NB4 (cell line): ENCODE results near the gene PRDM1.
"Not testable (repeated sequence)": the region's sequence is repeated elsewhere in the genome, so short reads cannot be mapped to it uniquely, and the experiment has no call there.

ENCODE experiments used
- DNase-seq: peaks from one replicate; pipeline ENCODE4 v3.0.0; 2010; ENCODE audit warnings: low read depth
- H3K4me3 ChIP-seq: one replicate; pipeline ENCODE4 v1.5.1; 2011; ENCODE audit warnings: mild to moderate bottlenecking, low read depth, low read length, moderate library complexity
- CTCF ChIP-seq: IDR thresholded peaks from one replicate; pipeline ENCODE4 v1.5.1; 2012; ENCODE audit warnings: low read depth, low read length
- MYC ChIP-seq: IDR thresholded peaks from 2 replicates; pipeline ENCODE4 v1.6.1; 2011; ENCODE audit warnings: low read depth, low read length
- POLR2A ChIP-seq: IDR thresholded peaks from 2 replicates; pipeline ENCODE4 v1.6.1; 2011; ENCODE audit warnings: mild to moderate bottlenecking; ENCODE audit not compliant: insufficient read length; ENCODE audit errors: extremely low read depth
- TF ChIP-seq, protein P1 (sequence below): IDR thresholded peaks from 2 replicates; pipeline ENCODE4 v1.6.1; 2011; ENCODE audit warnings: low read depth, low read length

Gene PRDM1

GRCh38 chr6:106149472-106150069, 63.4 kb downstream of the PRDM1 start:
- TF ChIP-seq, protein P1, sequence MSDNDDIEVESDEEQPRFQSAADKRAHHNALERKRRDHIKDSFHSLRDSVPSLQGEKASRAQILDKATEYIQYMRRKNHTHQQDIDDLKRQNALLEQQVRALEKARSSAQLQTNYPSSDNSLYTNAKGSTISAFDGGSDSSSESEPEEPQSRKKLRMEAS: no peak
- TF ChIP-seq MYC (no peak), CTCF (no peak), POLR2A (no peak)
- DNase-seq: no peak
- H3K4me3 ChIP-seq: no peak overlapping the region

GRCh38 chr6:106152476-106152875, 66.3 kb downstream of the PRDM1 start:
- H3K4me3 ChIP-seq, DNase-seq: not testable (repeated sequence)

- DNase-seq: no peak
- TF ChIP-seq POLR2A: no peak
- TF ChIP-seq, protein P1: no peak
- no peak for TF ChIP-seq CTCF
- TF ChIP-seq MYC: no peak
- H3K4me3 ChIP-seq: no peak overlapping the region
Observed at GRCh38 chr6:106152952-106153351, 66.8 kb downstream of the PRDM1 start.

DNA sequence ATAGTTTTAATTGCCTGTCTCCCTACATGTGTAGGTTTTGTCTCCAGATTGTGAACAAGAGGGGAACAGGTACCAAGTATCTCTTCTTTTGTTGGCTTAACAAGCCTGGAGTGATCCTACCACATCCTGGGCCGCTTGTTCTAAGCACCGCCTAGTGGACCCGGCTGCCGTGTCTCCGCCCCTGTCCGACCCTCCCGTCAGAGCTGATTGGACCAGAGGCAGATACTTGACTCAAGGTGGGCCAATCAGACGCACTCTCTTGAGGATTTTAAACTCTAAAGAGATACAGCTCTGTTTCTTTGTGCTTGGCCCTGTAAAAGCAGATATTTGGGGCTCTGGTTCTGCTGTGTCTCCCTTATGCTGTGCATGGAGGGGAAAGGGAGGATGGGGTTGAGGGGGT, 68.2 kb downstream of the PRDM1 start:
- H3K4me3 ChIP-seq: no peak overlapping the region
- TF ChIP-seq POLR2A: no peak
- TF ChIP-seq CTCF: no peak
- no peak for TF ChIP-seq MYC
- TF ChIP-seq, protein P1: no peak
- DNase-seq: no peak

DNA sequence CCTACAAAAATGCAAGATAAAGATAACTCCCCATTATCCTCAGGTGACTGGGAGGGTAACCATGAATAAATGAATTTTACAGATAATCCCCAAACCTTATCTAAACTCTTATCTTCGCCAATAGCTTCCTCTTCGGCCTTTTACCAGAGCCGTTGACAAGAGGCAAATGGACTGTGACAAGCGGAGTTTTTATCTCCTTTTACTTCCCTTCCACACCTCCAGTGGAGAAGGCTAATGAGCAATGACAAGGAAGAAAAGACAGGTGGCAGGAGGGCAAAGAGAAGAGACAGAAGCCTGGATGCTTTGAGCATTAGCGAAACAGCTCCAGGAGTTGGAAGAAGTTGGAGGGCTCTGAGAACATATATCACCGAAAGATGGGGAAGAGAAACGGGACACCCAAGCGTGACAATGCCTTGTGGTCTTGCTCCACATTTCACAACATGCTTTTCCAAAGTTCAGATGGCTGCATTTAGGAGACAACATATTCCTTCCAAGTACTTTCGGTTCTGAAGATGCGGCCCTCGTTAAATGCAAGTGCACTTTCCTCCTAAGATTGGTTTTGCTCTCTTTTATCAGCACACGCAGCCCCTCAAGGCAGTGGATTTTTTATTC, 69.2 kb downstream of the PRDM1 start:
- H3K4me3 ChIP-seq: no peak overlapping the region
- TF ChIP-seq, protein P1: no peak
- no peak for TF ChIP-seq POLR2A
- no peak for TF ChIP-seq MYC
- TF ChIP-seq CTCF: no peak
- no peak for DNase-seq

DNA sequence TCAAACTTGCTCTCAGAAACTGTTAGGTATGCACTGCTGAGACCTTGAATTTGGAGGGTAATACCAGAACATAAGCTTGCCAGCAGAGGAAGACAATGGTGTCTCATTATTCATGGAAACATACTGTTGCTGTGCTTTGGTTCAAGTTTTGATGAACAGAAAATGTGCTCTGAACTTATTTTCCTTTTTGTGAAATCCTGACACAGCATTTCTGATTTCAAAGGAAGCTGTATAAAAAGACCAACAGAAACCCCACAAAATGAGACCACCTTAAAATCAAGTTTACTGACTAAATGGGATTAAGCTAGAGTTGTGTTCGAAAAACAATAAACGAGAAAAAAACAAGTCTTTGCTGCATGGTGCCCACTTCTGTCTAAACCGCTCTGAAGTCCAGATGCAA, 70.3 kb downstream of the PRDM1 start:
- no peak overlapping the region for H3K4me3 ChIP-seq
- TF ChIP-seq MYC (no peak), POLR2A (no peak)
- no peak for DNase-seq

DNA sequence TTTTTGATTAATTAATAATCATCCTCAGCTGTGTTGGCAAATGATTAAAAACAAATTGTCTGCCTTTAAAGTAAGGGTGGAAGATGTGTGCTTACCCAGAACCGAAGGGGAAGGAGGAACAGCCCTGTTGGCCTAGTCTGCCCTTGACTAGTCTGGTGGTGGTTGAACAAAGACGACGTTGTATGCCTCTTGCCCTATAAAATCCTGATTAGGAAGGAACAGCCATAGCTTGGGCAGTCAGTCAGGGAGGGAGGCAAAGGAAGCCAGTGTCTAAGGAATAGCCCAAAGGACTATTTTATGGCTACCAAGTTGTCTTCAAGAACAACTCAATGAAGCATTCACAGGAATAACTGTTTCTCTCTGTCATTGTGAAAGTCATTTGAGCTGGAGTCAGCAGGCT, 70.7 kb downstream of the PRDM1 start:
- TF ChIP-seq CTCF: no peak
- no peak for DNase-seq
- H3K4me3 ChIP-seq: no peak overlapping the region
